ENCODE data around the gene GPR148.

GRCh38 chr2:130740671-130741070 is 11.8 kb downstream of the GPR148 start:
- TF ChIP-seq POLR2AphosphoS5 (IDR thresholded peaks at IDR 0.05; ENCODE audit: low read depth) (no peak), JUNB (IDR thresholded peaks at IDR 0.05; ENCODE audit: unreplicated experiment) (no peak), EZH2phosphoT487 (IDR thresholded peaks at IDR 0.05; ENCODE audit: unreplicated experiment) (no peak), EZH2 (IDR thresholded peaks at IDR 0.05; ENCODE audit: low read depth, unreplicated experiment) (no peak), CREB1 (CRISPR knock-in tag; IDR thresholded peaks at IDR 0.05; ENCODE audit: low read depth) (no peak), ZNF331 (CRISPR knock-in tag; IDR thresholded peaks at IDR 0.05; ENCODE audit: low read depth) (no peak)
- TF ChIP-seq, protein P1, sequence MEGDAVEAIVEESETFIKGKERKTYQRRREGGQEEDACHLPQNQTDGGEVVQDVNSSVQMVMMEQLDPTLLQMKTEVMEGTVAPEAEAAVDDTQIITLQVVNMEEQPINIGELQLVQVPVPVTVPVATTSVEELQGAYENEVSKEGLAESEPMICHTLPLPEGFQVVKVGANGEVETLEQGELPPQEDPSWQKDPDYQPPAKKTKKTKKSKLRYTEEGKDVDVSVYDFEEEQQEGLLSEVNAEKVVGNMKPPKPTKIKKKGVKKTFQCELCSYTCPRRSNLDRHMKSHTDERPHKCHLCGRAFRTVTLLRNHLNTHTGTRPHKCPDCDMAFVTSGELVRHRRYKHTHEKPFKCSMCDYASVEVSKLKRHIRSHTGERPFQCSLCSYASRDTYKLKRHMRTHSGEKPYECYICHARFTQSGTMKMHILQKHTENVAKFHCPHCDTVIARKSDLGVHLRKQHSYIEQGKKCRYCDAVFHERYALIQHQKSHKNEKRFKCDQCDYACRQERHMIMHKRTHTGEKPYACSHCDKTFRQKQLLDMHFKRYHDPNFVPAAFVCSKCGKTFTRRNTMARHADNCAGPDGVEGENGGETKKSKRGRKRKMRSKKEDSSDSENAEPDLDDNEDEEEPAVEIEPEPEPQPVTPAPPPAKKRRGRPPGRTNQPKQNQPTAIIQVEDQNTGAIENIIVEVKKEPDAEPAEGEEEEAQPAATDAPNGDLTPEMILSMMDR (conservative IDR thresholded peaks at IDR 0.05; ENCODE audit: low read depth in 2 of 2): no peak
- TF ChIP-seq, protein P2, sequence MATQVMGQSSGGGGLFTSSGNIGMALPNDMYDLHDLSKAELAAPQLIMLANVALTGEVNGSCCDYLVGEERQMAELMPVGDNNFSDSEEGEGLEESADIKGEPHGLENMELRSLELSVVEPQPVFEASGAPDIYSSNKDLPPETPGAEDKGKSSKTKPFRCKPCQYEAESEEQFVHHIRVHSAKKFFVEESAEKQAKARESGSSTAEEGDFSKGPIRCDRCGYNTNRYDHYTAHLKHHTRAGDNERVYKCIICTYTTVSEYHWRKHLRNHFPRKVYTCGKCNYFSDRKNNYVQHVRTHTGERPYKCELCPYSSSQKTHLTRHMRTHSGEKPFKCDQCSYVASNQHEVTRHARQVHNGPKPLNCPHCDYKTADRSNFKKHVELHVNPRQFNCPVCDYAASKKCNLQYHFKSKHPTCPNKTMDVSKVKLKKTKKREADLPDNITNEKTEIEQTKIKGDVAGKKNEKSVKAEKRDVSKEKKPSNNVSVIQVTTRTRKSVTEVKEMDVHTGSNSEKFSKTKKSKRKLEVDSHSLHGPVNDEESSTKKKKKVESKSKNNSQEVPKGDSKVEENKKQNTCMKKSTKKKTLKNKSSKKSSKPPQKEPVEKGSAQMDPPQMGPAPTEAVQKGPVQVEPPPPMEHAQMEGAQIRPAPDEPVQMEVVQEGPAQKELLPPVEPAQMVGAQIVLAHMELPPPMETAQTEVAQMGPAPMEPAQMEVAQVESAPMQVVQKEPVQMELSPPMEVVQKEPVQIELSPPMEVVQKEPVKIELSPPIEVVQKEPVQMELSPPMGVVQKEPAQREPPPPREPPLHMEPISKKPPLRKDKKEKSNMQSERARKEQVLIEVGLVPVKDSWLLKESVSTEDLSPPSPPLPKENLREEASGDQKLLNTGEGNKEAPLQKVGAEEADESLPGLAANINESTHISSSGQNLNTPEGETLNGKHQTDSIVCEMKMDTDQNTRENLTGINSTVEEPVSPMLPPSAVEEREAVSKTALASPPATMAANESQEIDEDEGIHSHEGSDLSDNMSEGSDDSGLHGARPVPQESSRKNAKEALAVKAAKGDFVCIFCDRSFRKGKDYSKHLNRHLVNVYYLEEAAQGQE (IDR thresholded peaks at IDR 0.05; ENCODE audit: unreplicated experiment): no peak

Data from GM23338 (cell line).